Left colon (tissue), 2 donors: ENCODE data around the gene CAD. TPM values are rescaled to one million over a fixed set of nuclear protein-coding genes. Genes with fewer than 3 reads are reported as not detected.
"Not testable (repeated sequence)": the region's sequence is repeated elsewhere in the genome, so short reads cannot be mapped to it uniquely, and the experiment has no call there.

Source experiments
- ATAC-seq: fragments of 200-7000 bp; cut with Tn5 transposase; one replicate; pipeline ENCODE4 v1.9.1; 2020; ENCODE audit warnings: mild to moderate bottlenecking, moderate library complexity
- DNase-seq, 2 donors: peaks; one replicate each; pipeline ENCODE4 v3.0.0-alpha.2; 2020
- intact Hi-C, 2 donors: fragments of 100-400 bp; cut with DNase I in 1 of 2; cut with micrococcal nuclease in 1 of 2; formaldehyde crosslinking; loops; one replicate each; pipeline versions ENCODE4 v1.11.2 to v1.14.0; 2022; cut with DNase I, micrococcal nuclease
- total RNA-seq, 2 donors: library from RNA; stranded (reverse); fragmentation: NEBNext Ultra II Directional; extraction: Animal tissue kit (Norgen Biotek cat#: 25700); gene quantifications; one replicate each; pipeline ENCODE4 v1.2.1, GENCODE V29; 2021
- donor health status: DM: no; HTN: no; CAD: no.
- donor health status: DM: yes; HTN: yes; CAD: no.

Gene CAD
- total RNA-seq, 2 donors from 2014 or later: 13.9 to 23.7 TPM

DNA sequence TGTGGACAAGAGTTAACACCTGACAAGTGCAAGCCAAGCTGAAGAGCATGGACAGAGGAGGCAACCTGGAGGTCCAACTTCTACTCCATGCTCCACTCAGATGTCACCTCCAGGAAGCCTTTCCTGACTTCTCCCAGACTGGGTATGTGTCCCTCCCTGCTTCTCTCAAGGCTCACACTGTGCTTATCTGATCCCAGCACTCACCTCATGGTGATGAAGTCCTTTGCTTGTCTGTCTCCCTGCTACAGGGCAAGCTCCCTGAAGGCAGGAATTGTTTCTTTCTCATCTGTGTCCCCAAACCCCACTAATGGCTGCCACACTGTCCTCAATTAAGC, 48.3 kb downstream of the CAD start:
- intact Hi-C loops: no loop called here
- no peak for ATAC-seq
- DNase-seq: no peak

GRCh38 chr2:27268296-27268695, 51.1 kb downstream of the CAD start:
- DNase-seq, intact Hi-C loops, ATAC-seq: not testable (repeated sequence)

DNA sequence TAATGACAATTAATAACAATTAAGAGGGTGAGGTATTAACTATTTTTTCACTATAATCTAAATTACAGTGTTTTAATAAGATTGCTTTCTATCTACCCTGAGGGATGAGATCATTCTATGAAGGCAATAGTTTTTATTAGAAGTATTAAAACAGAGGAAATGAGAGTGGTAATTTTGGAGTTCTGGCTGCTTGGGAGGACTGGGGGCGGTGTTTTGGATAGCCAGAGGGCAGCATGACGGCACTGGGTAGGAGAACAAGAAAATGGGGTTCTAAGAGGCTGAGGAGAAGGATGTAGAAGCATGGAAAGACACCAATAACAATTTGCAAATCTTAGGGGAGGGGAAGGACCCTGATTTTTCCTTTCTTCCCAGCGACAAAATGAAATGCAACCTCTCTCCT, 53.0 kb downstream of the CAD start:
- intact Hi-C loops: no loop called here
- DNase-seq (no peak), ATAC-seq (no peak)

DNA sequence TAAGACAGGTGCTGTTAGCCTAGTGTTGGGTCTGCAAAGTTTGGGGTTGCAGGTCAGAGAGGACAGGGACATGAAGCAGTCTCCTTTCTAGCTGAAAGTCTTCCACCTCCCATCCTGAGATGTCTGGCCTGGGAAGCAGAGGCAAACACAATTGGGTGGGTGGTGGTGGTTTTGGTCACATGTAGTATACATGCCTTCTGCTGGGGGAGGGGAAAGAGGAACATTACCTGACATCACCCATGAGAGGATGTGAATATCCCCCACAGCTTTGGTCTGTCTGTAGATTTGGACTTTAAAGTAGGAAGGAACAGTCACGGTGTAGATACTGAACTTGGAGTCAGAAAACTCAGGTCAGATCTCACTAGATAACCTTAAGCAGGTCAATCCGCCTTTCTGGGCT, 53.5 kb downstream of the CAD start:
- no peak for ATAC-seq
- intact Hi-C loops: no loop called here
- DNase-seq: no peak

- DNase-seq (no peak), ATAC-seq (no peak)
- intact Hi-C loops: no loop called here
These were observed 54.6 kb downstream of the CAD start for GRCh38 chr2:27271631-27272340.

GRCh38 chr2:27272537-27273522, 55.7 kb downstream of the CAD start:
- ATAC-seq, DNase-seq, intact Hi-C loops: not testable (repeated sequence)

- DNase-seq: no peak
- ATAC-seq: no peak
- intact Hi-C loops: no loop called here
These were observed 58.3 kb downstream of the CAD start, which contains the start of gene DNAJC5G for GRCh38 chr2:27275211-27276150. Gene DNAJC5G, plus strand, starts transcription at chr2:27275433. Its CDS starts 1,296 bp downstream, at chr2:27276729.

- DNase-seq (no peak), ATAC-seq (no peak)
- intact Hi-C loops: no loop called here
These were observed 60.8 kb downstream of the CAD start for GRCh38 chr2:27278010-27278409.

GRCh38 chr2:27280826-27281225, 63.7 kb downstream of the CAD start:
- no peak for ATAC-seq
- intact Hi-C loops: loop anchor here (5.0 to 10.0 kb wide), 2 partner anchors 184 to 186 kb away; no protein-coding TSS in a partner anchor
- no peak for DNase-seq

GRCh38 chr2:27281442-27281841, 64.3 kb downstream of the CAD start:
- ATAC-seq (no peak), DNase-seq (no peak)
- intact Hi-C loops: loop anchor here (5.0 to 10.0 kb wide), 2 partner anchors 184 to 187 kb away; no protein-coding TSS in a partner anchor

GRCh38 chr2:27281855-27282559, 64.8 kb downstream of the CAD start, which contains the start of gene TRIM54:
Gene TRIM54, plus strand, starts transcription at chr2:27282429. Its CDS starts 303 bp downstream, at chr2:27282732.
- no peak for DNase-seq
- no peak for ATAC-seq
- intact Hi-C loops: loop anchor here (5.0 to 10.0 kb wide), 2 partner anchors 185 to 187 kb away; no protein-coding TSS in a partner anchor

DNA sequence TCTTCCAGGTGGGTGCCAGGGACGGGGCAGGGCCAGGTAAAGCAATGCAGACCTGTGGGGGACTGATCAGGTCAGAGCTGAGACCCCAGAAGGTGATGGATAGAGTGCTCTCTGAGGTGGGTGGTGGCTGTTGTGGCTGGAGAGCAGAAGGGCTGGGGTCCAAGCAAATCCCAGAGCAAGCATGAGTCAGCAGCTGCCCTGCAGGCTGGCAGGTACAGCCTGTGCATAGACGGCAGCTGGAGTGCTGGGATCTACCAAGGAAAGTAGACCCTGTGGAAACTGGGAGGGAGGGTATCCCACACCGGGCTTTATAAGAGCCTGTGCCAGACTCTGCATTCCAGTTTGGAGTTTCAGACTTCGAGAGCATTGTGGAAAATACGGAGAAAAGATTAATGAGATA, 65.7 kb downstream of the CAD start:
- ATAC-seq (no peak), DNase-seq (no peak)
- intact Hi-C loops: loop anchor here (5.0 to 10.0 kb wide), 2 partner anchors 186 to 188 kb away; no protein-coding TSS in a partner anchor

- DNase-seq (no peak), ATAC-seq (no peak)
- intact Hi-C loops: loop anchor here (5.0 to 10.0 kb wide), 2 partner anchors 188 to 190 kb away; no protein-coding TSS in a partner anchor
These were observed 67.8 kb downstream of the CAD start for GRCh38 chr2:27284996-27285395.

GRCh38 chr2:27285481-27285880, 68.3 kb downstream of the CAD start:
- DNase-seq: no peak
- intact Hi-C loops: loop anchor here in 1 of 2 donors (10.0 kb wide), 1 partner anchor 191 kb away; no protein-coding TSS in a partner anchor

GRCh38 chr2:27288610-27289009, 71.4 kb downstream of the CAD start:
- intact Hi-C loops: loop anchor here in 1 of 2 donors (10.0 kb wide), 1 partner anchor 194 kb away; no protein-coding TSS in a partner anchor

More at GRCh38 chr2:27285481-27285880, 68.3 kb downstream of the CAD start:
- ATAC-seq: no peak

DNA sequence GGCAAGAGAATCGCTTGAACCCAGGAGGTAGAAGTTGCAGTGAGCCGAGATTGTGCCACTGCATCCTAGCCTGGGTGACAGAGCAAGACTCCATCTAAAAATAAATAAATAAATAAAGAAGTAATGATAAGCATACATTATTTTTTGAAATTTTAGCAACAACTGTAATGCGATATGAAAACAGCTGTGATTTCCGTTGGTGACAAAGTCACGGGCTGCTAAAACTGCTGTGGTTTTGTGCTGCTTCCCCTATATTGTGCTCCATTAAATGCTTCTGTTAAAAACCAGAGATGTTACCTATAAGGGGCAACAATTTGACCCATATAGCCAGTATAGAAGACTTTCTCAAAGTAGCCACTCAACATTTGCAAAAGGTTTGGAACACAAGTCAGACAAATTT, 73.4 kb downstream of the CAD start:
- DNase-seq: no peak
- ATAC-seq: no peak

More at GRCh38 chr2:27288610-27289009, 71.4 kb downstream of the CAD start:
- ATAC-seq (no peak), DNase-seq (no peak)

GRCh38 chr2:27291865-27292264, 74.7 kb downstream of the CAD start:
- ATAC-seq: no peak
- no peak for DNase-seq
- intact Hi-C loops: no loop called here

More for the DNA sequence above, 73.4 kb downstream of the CAD start:
- intact Hi-C loops: no loop called here
